NCI-H345 (cell line): ENCODE results near the gene DNM1.
"Not testable (repeated sequence)": the region's sequence is repeated elsewhere in the genome, so short reads cannot be mapped to it uniquely, and the experiment has no call there.

Source experiments
- DNase-seq: peaks from one replicate; lab custom pipeline; 2025; lab: John Stamatoyannopoulos, UW

The DNM1 gene

GRCh38 chr9:128178806-128179431, 24.3 kb upstream of the DNM1 start:
- no peak for DNase-seq

DNA sequence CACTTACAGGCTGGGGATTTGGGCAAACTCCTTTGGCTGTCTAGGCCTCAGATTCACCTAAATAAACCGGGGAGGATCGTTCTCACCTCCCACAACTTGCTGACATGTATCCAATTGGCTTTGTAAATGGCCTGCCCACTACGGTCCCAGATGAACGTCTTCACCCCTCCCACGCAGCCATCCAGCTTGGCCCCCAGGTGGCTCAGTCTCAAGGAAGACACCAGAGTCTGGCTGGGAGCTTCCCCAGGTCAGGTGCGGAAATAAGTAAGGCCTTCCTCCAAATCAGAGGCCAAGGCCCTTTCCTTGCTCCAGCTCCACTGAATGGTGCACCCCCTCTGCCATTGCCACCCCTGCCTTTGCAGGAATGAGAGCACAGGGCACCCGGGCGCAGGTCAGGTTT, 23.2 kb upstream of the DNM1 start:
- no peak for DNase-seq

DNA sequence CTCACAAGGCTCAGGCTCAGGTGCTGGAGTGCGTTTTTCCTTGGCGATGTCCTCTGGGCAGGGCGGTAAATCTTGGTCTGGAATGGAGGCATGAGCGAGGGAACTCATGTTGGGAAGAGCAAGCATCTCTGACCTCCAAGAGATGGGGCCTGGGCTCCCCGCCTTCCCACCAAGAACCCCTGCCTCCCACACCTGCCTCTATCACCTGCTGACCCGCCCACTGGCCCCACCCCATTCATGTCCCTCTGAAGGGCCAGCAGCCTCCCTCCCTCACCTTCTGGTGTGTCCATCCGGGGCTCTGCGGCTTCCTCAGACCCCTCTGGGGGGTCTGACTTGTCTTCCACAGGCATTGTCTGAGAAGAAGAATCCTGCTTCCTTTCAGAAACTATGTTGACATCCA, 22.7 kb upstream of the DNM1 start:
- no peak for DNase-seq

DNA sequence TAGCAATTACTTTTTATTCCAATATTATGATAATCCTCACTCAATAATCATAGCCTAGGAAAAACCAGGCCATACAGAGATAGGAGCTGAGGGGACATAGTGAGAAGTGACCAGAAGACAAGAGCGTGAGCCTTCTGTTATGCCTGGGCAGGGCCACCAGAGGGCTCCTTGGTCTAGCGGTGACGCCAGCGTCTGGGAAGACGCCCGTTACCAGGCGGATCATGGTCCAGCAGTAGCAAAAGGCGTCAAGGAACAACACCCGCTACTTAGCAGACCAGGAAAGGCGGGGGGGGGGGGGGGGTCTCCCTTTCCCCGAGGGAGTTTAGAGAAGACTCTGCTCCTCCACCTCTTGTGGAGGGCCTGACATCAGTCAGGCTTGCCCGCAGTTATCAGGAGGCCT, 21.7 kb upstream of the DNM1 start:
- DNase-seq: not testable (repeated sequence)

GRCh38 chr9:128182893-128183588, 20.1 kb upstream of the DNM1 start:
- no peak for DNase-seq

- no peak for DNase-seq
Observed at GRCh38 chr9:128185979-128186965, 16.9 kb upstream of the DNM1 start.

DNA sequence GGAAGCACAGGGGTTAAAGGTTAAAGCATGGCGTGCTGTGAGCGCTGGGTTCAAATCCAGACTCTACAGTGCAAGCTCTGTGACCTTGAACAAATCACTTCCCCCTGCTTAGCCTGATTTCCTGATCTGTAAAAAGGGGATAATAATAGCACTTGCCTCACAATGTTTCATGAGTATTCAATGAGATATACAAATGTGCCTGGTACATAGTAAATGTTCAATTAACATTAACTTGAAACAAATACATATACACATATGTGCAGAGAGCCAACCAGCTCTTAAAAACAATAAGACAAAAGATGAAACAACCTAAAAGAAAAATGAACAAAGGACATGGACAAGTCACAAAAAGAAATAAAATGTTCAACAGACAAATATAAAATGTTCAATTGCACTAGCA, 15.8 kb upstream of the DNM1 start:
- DNase-seq: no peak

GRCh38 chr9:128188209-128188608, 15.0 kb upstream of the DNM1 start:
- no peak for DNase-seq

DNA sequence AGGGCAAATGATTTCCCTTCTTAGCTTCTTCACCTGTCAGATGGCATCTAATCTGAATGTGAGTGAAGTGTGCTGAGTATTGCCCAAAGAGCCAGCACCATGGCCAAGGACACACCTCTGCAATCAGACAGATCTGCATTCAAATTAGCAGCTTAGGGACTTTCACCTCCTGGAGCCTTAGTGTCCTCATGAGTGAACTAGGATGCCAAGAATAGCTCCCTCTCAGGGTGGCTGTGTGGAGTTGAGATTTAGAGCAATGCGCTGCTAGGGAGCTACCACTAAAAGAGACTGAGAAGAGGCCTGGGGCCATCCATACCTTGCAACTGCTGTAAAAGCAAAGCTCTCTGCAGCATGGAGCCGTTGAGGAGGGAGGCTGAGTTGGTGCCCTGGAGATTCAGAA, 13.2 kb upstream of the DNM1 start:
- DNase-seq: no peak

DNA sequence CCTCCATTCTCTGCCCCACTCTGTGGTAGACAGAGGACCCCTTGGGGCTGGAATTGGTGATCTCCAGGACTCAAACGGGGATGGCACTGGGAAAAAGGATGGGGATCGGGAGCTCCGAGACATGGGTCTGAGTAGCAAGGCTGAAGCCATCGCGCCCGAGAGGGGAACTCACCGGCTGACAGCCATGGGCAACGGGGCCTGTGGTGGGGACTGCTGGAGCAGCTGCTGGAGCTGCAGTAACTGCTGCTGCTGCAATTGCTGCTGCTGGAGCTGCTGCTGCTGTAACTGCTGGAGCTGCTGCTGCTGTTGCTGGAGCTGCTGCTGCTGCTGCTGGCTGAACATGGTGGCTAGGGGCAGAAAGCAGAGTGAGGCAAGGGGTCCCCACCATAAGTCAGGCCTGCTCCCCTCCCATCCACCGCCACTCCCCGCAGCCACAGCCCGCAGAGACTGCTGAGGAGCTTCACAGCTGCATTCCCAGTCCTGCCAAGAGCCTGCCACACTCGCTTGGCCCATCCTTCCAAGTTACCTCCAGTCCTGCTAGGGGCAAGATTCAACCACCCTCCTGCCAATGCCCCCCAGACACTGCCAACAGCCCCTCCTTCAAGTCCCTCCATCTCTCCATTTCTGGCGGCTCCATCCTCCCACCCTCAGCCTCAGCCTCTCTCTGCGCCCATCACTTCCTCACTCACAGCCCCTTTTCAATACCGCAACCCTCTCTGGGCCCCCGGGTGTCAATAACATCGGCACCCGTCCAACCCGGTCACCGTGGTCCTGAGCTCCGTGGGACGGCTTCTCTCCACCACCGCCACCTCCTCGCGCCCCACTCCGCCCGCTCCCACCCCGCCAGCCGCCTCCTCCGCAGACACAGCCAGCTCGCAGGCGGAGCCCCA, 12.4 kb upstream of the DNM1 start:
- peak; percentile 6 for DNase-seq

DNA sequence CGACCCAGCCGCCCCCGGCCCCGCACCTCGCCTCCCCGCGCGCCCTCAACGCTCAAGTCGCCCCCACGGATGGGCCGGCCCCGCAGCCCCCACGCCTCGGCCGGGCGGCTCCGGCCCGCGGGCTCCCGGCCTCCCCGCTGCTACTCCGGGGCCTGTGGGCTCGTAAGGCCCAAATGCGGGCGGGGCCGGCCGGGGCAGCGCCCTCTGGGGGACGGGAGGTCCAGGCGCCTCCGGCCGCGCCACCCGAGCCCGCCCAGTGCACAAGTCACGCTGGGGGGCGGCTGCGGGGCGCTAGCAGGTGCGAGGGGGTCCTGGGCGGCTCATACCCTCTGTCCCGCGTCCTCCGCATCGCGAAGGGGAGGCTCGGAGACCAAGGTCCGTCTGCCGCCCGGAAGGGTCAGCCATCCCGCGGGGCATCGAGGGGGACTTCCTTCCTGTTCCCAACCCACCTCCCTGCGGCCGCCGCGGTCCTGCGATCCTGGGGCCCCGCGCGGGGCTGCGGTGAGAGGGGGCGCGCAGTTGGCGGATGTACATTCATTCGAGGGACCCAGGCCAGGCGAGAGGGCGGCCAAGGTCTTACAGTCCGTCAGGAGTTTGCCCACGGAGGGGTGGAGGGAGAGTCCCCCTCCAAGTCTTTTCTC, 11.7 kb upstream of the DNM1 start, which contains the start of gene CIZ1:
TSS of gene CIZ1 (minus strand) at position 167 of the 641 bp plus-strand sequence. CDS start 715 bp downstream, outside the sequence.
- DNase-seq: peak; percentile 81

DNA sequence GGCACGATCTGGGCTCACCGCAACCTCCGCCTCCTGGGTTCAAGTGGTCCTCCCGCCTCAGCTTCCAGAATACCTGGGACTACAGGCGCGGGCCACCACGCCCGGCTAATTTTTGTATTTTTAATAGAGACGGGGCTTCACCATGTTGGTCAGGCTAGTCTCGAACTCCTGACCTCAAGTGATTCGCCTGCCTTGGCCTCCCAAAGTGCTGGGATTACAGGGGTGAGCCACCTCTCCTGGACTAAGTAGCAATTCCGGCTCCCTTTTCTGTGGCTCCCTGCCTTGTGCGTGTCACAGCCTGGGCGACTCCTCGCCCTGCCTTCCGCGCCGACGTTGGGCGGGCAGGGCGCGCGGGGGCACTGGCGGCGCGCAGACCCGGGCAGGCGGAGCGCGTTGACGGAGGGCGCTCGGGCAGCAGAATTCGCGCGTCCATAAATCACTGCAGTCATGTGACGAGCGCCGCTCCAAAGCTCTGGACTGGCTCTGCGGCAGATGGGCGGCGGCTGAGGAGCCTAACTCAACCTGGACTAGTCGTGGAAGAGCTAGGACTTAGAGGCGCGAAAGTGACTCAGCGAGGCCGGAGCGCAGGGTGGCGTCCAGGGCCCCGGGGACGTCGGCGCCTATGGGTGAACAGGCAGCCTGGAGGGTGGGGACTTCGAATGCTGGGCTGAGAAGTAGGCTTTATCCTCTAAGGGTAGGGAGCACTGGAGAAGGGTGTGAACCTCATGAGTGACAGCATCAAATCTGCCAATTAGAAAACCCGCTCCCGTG, 10.4 kb upstream of the DNM1 start:
- DNase-seq: peak; percentile 95

- no peak for DNase-seq
Observed at GRCh38 chr9:128193469-128194096, 9.6 kb upstream of the DNM1 start.

GRCh38 chr9:128201441-128202369, 1.5 kb upstream of the DNM1 start:
- DNase-seq: no peak

DNA sequence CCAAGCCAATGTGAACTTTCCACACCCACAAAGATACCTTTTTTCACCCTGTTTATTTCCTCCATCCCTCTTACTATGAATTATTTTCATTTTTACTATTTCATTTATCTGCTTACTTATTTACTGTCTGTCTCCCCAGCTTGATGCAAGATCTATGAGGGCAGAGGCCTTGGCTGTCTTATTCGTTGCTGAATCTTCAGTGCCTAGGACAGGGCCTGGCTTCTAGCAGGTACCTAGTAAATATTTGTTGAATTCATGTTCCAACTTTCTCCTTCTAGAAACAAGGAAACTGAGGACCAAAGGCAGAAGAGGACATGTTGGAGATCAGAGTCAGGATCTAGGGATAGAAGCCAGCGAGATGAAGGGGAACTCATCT, 543 bp upstream of the DNM1 start:
- DNase-seq: no peak

DNA sequence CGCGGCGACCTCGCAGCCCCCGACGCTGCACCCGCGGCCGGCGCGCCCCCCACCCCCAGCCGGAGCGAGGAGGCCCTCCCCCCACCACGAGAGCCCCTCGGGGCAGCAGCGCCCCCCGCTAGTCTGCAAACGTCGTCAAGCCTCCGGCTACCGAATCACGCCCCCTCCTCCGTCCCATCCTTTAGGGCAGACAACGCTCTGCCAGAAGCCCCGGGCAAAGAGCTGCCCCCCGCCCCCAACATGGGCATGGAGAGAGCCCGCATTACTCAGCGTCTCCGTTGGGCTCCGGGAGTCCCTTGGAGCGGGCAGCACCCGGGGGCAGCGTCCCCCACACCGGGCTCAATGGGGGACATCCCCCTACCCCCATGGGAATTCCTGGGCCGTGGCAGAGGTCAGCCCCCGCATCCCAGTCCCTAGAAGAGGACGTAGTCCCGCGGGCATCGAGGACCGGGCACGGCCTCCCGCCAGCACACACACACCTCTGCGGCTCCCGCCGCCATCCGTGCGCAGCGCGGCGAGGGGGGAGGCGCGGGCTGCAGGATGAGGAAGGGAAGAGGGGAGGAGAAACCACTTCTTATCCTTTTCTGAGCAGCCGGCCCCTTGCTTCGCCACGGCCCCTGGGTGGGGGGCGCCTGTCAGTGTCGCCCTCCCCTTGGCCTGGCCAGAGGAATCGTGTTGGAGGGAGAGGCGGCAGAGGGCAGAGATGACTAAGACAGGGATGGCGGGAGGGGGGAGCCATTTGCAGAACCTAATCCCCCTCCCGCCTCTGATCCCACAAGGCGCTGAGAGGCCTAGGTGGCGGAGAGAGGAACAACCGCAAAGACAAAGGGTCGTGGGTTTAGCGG, 750 bp downstream of the DNM1 start:
- DNase-seq: peak; percentile 57

- DNase-seq: no peak
Observed at GRCh38 chr9:128204858-128205257, 1.7 kb downstream of the DNM1 start.
